NCI-H1105 (cell line): Measurements from ENCODE around the gene NPL.

Experiments
- DNase-seq: peaks from one replicate; lab custom pipeline; 2025; lab: John Stamatoyannopoulos, UW

NPL gene

DNA sequence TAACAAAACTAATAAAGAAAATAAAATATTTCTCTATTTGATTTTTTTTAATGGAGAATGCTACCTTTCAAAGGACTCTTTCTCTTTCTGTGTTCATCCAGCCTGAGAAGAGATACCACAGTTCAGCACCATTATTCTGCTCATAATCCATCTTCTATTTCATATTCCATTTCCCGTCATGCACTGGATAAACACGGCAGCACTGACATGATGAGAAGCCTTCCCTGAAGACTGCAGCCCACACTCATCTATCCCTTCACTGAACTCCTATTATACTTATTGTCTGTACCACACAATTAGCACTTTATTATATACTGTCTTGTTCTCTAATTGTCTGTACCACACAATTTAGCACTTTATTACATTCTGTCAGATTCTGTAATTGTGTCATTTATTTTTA, 10.7 kb upstream of the NPL start:
- no peak for DNase-seq

DNA sequence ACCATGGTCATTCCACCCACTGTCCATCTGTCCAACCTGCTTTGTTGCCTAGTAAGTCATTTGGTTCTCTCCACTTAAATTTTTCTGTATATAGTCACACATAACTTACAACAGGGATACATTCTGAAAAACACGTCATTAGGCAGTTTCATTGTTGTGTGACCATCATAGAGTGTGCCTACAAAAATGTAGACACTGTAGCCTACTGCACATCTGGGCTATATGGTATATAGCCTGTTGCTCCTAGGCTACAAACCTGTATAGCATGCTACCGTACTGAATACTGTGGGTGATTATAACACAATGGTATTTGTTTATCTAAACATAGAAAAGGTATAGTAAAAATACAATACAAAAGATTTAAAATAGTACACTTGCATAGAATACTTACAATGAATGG, 10.0 kb upstream of the NPL start:
- no peak for DNase-seq

DNA sequence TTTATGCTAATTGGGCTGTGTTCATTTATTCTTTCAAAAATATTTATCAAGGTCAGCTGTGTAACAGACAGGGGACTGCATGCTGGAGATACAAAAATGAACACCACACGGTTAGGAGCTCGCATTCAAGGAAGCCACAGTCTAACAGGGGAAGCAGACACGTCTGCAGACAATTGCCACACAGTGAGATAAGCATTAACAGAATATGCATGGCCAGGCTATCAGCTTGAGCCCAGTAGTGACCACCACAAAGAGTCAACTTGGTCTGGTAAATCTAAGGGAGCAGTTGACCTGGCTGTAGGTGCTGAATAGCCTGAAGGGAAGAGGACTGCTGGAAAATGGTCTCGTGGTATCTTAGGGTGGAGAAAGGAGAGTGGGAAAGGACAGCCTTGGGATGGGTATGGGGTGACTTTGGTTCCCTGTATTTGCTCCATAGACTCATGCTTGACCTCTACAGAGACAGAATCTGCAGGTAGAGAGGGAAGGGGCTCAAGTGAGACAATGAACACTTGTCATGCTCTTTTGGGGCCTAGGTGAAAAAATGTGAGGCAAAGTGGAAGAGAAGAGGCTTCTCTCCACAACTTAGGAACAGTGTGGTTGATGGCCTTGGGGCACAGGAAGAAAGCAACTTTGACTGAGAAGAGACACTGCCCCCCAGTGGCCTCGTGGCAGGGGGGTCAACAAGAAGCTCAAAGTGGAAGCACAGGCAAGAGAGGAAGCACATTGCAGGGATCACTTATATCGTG, 7.6 kb upstream of the NPL start:
- peak; percentile 71 for DNase-seq

- DNase-seq = no peak
Measured at GRCh38 chr1:182782587-182782913, 7.0 kb upstream of the NPL start.

- no peak for DNase-seq
Measured at GRCh38 chr1:182783068-182783467, 6.5 kb upstream of the NPL start.

DNA sequence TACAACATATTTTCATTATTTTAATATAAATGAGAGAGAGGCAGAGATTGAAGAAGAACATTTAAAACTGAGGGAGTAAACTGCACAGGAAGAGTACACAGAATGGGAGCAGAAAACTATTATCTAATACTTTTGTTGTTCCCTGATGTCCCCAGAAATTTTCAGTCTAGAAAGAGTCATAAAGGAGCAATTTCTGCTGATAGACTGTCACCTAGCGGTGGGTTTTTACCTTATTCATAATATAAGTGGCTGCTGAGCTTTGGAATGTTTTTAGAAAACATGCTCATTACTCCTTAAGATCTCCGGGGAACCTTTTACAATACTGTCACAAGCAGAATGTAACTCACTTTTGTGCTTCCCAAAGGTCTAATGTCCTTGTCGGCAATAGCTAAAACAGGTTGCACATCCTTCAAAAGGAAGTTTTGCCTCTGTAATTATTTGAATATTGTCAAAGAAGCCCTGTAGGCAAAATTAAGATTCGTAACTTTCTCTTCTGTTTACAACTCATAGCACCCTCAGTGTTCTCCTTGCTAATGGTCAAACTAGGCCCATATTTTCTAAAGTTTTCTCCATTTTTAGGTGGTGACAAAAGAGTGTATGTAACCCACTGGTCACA, 4.9 kb upstream of the NPL start:
- DNase-seq = peak; percentile 16

GRCh38 chr1:182785181-182785580, 4.4 kb upstream of the NPL start:
- no peak for DNase-seq

GRCh38 chr1:182786223-182786994, 3.2 kb upstream of the NPL start:
- DNase-seq = peak; percentile 36

DNA sequence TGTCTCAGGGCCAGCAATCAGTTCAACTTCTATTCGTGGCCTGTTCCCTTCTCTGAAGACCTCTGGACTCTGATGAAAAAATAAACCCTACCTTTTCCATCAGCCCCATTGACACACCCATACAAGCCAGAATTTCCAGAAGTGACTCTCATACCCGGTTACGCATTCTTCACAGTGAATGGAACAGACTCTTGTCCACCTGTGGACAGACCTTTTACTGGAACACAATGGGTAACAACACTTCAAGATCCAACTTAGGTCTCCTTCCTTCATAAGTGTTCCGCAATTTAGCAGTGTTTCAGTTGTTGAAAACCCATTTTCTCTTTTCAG, 2.6 kb upstream of the NPL start:
- no peak for DNase-seq

DNA sequence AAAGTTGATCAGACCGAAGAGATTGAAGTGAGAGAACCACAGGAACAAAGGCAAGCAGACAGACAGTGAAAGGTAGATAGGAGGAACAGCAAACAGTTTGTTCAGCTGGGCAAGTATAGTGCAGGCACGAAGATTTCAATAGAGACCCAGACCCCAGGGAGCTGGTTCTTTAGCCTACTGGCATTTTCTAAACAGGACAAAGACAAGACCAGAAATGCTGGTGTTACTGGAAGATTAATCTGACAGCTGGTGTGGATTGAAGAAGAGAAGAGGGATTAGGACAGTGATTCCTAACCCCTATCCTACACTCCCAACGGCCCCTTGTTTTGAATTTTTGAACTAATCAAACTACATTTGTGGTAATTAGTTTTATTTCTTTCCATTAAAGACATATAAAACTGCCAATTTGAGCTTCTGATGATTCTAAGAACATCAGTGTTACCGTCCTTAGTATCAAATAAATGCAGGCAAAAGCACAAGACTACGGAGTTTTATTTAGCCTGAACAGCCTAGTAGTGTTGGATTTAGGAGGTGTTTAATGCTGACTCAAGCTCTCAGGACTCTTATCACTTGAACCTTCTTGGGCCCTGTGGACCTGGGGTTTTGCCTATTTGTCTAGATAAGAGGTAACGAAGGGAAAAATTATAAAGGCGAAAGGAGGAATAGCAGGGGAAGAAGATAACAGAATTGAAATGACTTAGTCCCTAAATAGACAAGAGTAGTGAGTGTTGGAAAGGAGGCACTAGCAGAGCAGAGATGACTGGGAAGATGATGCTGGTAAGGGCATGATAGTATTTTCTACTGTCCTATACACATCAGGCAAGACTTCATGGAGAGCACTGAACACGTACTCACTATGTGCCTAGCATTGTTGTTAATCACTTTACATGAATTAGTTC, 2.0 kb downstream of the NPL start:
- DNase-seq = no peak

- DNase-seq = no peak
Measured at GRCh38 chr1:182794091-182794490, 4.5 kb downstream of the NPL start.

DNA sequence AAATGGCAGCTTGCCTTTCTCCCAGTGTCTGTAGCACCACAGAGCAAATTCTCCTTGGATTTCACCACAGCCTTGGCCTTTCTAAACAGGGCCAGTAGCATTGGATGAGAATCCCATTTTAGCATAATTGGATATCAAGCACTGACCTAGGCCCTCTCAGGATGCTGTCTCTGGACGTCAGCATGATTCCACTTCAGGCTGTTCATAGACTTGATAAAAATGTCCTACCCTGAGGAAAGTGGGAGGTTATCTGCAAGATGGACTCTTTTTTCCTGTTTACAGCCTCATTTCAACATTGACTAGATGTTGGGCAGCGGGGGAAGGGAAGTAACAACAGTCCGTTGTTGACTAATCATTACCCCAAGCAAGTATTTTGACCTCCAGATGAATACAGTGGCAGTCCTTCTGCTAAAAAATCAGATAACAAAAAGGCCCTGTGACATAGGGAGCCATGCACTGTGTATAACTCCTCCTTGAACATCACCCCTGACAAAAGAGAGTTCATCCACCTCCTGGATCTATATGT, 5.2 kb downstream of the NPL start:
- DNase-seq = no peak

DNA sequence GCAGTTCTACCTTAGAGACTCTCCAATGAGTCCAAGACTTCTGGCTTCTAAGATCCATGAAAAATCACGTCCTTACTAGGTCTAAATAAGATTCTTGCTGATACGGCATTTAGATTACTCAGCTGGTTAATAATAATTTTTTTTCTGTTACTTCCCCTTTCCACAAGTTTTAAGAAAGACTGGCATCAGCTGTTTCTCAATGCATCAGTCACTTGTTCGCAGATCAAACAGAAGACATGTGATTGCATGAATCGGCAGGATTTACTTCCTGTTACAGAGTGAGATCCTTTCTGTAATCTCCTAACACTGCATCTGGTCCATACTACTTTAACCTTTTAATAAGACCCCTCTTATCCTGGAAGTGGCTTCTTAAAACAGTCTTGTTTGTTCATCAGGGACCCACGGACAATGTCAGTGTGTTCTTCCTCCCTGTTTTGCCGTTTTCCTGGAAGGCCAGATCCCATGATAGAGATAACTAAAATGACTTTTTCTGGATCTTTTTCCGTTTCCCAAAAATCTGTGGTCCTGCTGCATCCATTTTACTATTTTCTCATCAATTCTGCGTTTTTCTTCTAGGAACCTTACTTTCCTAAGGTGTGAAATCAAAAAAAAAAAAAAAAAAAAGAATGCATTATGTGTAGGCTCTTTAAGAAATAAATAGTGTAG, 6.1 kb downstream of the NPL start:
- no peak for DNase-seq

- peak; percentile 73 for DNase-seq
Measured at GRCh38 chr1:182802006-182802803, 12.6 kb downstream of the NPL start.

GRCh38 chr1:182803846-182804245, 14.3 kb downstream of the NPL start:
- DNase-seq = no peak

DNA sequence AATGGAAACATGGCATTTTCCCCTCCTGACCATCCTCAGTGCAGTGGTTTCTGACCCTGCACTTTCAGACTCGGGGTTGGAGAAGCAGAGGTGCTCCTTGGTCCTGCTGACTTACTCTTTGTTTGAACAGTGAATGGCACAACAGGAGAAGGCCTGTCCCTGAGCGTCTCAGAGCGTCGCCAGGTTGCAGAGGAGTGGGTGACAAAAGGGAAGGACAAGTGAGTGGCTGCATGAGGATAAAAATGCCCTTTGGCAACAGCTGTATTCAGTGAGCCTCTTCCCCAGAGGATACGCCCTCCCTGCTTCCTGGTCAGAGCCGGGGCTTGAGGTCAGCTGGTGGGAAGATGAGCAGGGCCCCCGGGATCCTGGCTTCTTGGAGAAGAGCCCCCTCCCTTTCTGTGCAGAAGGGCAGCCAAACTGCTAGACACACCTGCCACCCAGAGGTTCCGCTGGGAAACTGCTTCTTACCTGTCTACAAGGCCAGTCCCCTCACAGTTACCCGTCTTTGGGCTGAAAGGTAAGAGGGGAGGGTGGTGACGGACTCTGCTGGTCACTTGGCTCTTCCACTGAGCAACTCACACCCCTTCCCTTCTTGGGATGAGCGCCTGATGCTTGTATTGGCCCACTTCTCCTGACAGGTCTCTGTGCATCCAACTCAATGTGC, 16.6 kb downstream of the NPL start:
- no peak for DNase-seq

DNA sequence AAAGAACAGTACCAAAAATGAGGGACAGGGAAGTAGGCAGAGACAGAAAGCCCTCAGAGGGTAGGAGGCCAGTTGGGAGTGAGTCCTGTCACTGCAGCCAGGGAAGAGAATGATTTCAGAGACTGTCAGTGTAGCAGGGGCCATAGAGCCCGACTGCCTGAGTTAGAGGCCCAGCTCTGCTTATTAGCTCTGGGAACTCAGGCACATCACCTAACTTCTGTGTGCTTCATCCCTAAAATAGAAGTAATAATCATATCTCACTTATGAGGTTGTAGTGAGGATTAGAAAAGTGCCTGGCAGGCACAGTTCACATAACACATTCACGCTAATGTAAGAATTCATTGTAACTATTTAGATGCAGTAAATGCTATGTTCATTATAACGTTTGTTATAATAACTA, 18.3 kb downstream of the NPL start:
- DNase-seq = no peak

DNA sequence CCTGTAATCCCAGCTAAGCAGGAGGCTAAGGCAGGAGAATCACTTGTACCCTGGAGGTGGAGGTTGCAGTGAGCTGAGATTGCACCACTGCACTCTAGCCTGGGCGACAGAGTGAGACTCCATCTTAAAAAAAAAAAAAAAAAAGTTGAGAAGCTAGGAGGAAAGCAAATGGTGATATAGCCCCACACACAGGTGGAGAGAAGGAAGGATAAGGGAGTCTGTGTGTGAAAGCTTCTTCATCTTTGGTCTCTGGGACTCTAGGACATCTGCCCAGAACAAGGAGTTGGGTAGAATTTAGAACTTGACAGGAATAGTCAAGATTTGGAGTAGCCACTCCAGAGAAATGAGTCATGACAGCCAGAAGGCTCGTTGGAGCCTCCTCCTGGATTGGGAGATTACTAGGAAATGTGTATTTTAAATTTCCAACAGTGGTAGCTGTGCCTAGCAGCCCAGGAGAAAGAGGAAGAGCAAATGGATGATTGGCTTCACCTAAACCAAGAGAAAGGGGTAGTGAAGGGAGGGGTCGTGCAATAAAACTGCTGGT, 19.9 kb downstream of the NPL start:
- DNase-seq = no peak

DNA sequence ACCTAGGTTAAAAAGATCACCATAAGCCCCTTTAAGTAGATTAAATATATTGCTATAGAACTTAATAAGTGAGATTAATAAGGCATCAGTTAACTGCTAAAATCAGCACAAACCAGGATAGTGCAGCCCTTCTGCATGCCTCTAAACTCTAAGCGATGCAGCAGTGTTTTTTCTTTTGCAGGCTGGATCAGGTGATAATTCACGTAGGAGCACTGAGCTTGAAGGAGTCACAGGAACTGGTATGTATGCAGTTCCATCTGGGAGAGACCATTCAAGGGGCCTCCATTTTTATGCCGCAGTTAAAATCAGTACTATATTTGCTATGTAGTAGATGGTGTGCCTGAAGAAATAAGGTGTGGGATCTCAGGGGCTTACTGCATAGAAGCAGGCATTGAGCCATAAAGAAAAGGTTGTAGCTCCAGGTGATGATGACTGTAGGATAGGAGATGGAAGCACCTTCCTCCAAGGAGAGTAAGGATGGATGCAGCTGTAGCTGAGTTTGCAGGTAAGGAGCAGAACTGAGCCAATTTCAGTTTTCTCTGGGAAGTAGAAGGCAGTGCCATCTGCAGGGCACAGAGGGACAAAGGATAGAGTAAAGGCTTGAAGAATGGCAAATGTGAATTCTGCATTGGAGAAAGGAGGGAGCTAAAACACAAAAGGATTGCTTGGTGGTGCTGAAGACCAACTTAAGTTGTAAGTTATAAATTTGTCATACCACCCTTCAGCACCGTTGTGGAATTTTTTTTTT, 22.6 kb downstream of the NPL start:
- DNase-seq = no peak
